Endometrial microvascular endothelial cells (primary cell): ENCODE data around the gene TTYH2. TPM values are rescaled to one million over a fixed set of nuclear protein-coding genes. Genes with fewer than 3 reads are reported as not detected.
"Not testable (repeated sequence)": the region's sequence is repeated elsewhere in the genome, so short reads cannot be mapped to it uniquely, and the experiment has no call there.

Experiments used
- in situ Hi-C: cut with HindIII; loops from 2 replicates; pipeline ENCODE4 v1.10.0; 2017; ENCODE audit warnings: low sequenced_read_pairs, low pct_unique_long_range_greater_than_20kb; ENCODE audit errors: inconsistent ontology term
- total RNA-seq: library from RNA; depleted of rRNA; stranded (reverse); fragments of >200 nt; gene quantifications from one replicate; pipeline ENCODE4 v1.2.3, GENCODE V29; 2015; ENCODE audit errors: inconsistent ontology term

TTYH2 gene
- total RNA-seq = not detected

- in situ Hi-C loops = no loop called here
These were observed at the start of gene TTYH2 for GRCh38 chr17:74212913-74213791. Gene TTYH2, plus strand, starts transcription at chr17:74213571. Its CDS starts 17 bp downstream, at chr17:74213588.

GRCh38 chr17:74163836-74164235, 49.5 kb upstream of the TTYH2 start:
- in situ Hi-C loops = no loop called here

- in situ Hi-C loops = no loop called here
These were observed 48.8 kb upstream of the TTYH2 start for GRCh38 chr17:74164446-74165045.

GRCh38 chr17:74165797-74166365, 47.5 kb upstream of the TTYH2 start:
- in situ Hi-C loops = no loop called here

GRCh38 chr17:74170924-74171323, 42.4 kb upstream of the TTYH2 start:
- in situ Hi-C loops = no loop called here

GRCh38 chr17:74172700-74173099, 40.7 kb upstream of the TTYH2 start:
- in situ Hi-C loops = no loop called here

GRCh38 chr17:74176546-74177001, 36.8 kb upstream of the TTYH2 start:
- in situ Hi-C loops = no loop called here

GRCh38 chr17:74177018-74177450, 36.3 kb upstream of the TTYH2 start:
- in situ Hi-C loops = no loop called here

- in situ Hi-C loops = no loop called here
These were observed 33.8 kb upstream of the TTYH2 start for GRCh38 chr17:74179576-74179975.

GRCh38 chr17:74180336-74180735, 33.0 kb upstream of the TTYH2 start:
- in situ Hi-C loops = no loop called here

GRCh38 chr17:74181341-74181740, 32.0 kb upstream of the TTYH2 start:
- in situ Hi-C loops = no loop called here

GRCh38 chr17:74182041-74182723, 31.2 kb upstream of the TTYH2 start:
- in situ Hi-C loops = no loop called here

- in situ Hi-C loops = no loop called here
These were observed 30.0 kb upstream of the TTYH2 start for GRCh38 chr17:74183411-74183810.

GRCh38 chr17:74185571-74186185, 27.7 kb upstream of the TTYH2 start:
- in situ Hi-C loops = no loop called here

GRCh38 chr17:74186498-74186897, 26.9 kb upstream of the TTYH2 start:
- in situ Hi-C loops = no loop called here

- in situ Hi-C loops = no loop called here
These were observed 25.6 kb upstream of the TTYH2 start for GRCh38 chr17:74187761-74188160.

- in situ Hi-C loops = not testable (repeated sequence)
These were observed 24.7 kb upstream of the TTYH2 start for GRCh38 chr17:74188687-74189086.

- in situ Hi-C loops = no loop called here
These were observed 23.2 kb upstream of the TTYH2 start for GRCh38 chr17:74190154-74190553.
